Fibroblast of lung (primary cell): ENCODE results near the gene AGGF1.

Experiments used
- CTCF ChIP-seq, 2 donors: IDR thresholded peaks in 1 of 2; conservative IDR thresholded peaks in 1 of 2; 1 replicate in 1 of 2; 2 replicates in 1 of 2; pipeline ENCODE4 v1.5.1; 2011 to 2012; ENCODE audit warnings: low read length in 2 of 2, control low read depth in 1 of 2, inconsistent platforms in 1 of 2, low read depth in 1 of 2, mild to moderate bottlenecking in 1 of 2
- EZH2 ChIP-seq: IDR thresholded peaks from 2 replicates; pipeline ENCODE4 v1.5.1; 2012; ENCODE audit warnings: low read length, control low read depth, mild to moderate bottlenecking; ENCODE audit errors: missing control alignments

GRCh38 chr5:77076961-77077828 is 47.0 kb downstream of the AGGF1 start:
- no peak for TF ChIP-seq EZH2
- peak; percentile 23 to 38 for TF ChIP-seq CTCF (conservative IDR thresholded peaks at IDR 0.05 in 1 of 2, IDR thresholded peaks at IDR 0.05 in 1 of 2; ENCODE audit: low read depth in 1 of 2, low read length in 2 of 2)
